ENCODE data around the gene GIGYF1. TPM values are rescaled to one million over a fixed set of nuclear protein-coding genes. Genes with fewer than 3 reads are reported as not detected.

The GIGYF1 gene
- total and polyA plus RNA-seq, 2 of the 4 experiments (the other 2 are of a cell fraction): 3.0 to 10.7 TPM

DNA sequence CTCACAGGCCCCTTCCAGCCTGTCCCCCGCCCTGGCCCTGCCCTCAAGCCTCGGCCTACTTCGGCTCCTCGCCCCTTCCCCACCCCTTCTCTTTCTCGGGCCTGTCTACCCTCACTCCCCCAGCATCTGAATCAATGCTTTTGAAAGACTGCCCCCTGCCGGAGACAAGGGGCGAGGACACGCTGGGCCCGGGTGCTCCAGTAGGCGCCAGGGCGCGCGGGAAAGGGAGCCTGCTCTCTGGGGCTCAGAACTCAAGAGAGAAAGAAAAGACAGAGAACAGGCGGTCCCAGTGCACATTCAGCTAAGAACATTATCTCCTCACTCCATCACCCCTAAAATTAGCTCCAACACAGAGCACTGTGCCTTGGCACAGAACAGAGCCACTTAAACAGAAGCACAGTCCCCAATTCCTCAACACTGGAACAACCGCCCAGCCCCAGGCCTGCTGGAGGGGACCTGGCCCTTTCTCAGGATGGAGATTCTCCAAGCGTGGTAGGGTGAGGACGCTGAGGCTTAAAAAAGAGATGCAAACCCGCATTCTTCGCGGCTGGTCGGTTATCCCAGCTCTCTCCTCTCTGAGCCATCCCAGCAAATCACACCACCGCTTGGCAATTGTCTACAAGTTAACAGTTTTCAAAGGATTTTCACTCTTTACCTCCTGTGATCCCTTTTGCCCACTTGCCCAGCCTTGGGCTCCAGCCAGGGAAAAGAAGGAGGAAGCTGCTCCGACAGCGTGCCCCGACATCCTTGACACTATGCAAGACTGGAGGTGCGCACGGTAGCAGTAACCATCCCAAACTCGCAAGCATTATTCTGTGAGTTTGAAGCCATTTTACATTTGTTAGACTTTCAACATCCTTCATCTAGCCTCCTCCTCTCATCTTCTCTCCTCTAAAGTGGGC is 2.1 kb downstream of the GIGYF1 start:
- WGBS, 2 experiments (ENCODE audit: extremely low coverage in 2 of 2, insufficient read length in 1 of 2): 0% methylated on average over 1 of the region's 28 CpGs; no CpG with 5 or more reads in 1 of the 2 experiments
- peak; percentile 61 for DNase-seq
- 0 out of 2 replicates have a peak overlapping the region, but pooled peaks have one; percentile 3 for H2AK5ac ChIP-seq (ENCODE audit: low read depth, low read length)
- H3K36me3 ChIP-seq (ENCODE audit: control insufficient read depth, insufficient read depth, low read length): peaks cover 20% of the 10 kb centered on the region
- H4K8ac ChIP-seq (ENCODE audit: low read depth in 2 of 2, low read length in 2 of 2): no peak overlapping the region
- in situ Hi-C loops (cut with MboI; ENCODE audit: low sequenced_read_pairs) (loop anchor here (10.0 kb wide), 1 partner anchor 227 kb away; the partner anchor contains the start of gene SPACDR), intact Hi-C loops (cut with micrococcal nuclease) (loop anchor here (1.0 to 5.0 kb wide), 3 partner anchors 90 to 223 kb away; partner anchors contain the start of gene PCOLCE), dilution Hi-C loops (cut with HindIII; ENCODE audit: low sequenced_read_pairs, unreplicated experiment) (no loop called here)
- no peak overlapping the region for H3K18ac ChIP-seq (ENCODE audit: low read depth, low read length)
- peak overlapping the region; percentile 28 for H2AFZ ChIP-seq (replicated peaks; ENCODE audit: low read length, poor library complexity)
- H3K9me3 ChIP-seq (ENCODE audit: control insufficient read depth, insufficient read depth, low read length): no peaks in the 10 kb centered on the region
- H3K9me1 ChIP-seq (ENCODE audit: insufficient read depth, low read length): no peaks in the 10 kb centered on the region
- peak overlapping the region; percentile 18 for H2AK9ac ChIP-seq (replicated peaks; ENCODE audit: low read depth, low read length, poor library complexity)
- no peak overlapping the region for H3K14ac ChIP-seq (replicated peaks; ENCODE audit: low read depth, low read length)
- no TSS peak for BruUV-seq (replicated peaks)
- ChIA-PET POLR2A (ENCODE audit: unreplicated experiment) (interaction anchor here (1.0 kb wide), 1 partner anchor 89 kb away, joined by 4 read pairs; no protein-coding TSS in a partner anchor), CTCF (interaction anchor here (0.6 to 2.0 kb wide), 11 partner anchors 9 to 132 kb away, joined by 3 to 7 read pairs (median 4); partner anchors contain the start of genes PCOLCE and POP7)
- H3K27me3 ChIP-seq (ENCODE audit: control insufficient read depth, insufficient read depth, low read length): no peaks in the 10 kb centered on the region
- H3K9ac ChIP-seq (ENCODE audit: low read depth, low read length): peak overlapping the region; percentile 87
- no peak overlapping the region for H2BK5ac ChIP-seq (ENCODE audit: low read depth, low read length, poor library complexity, severe bottlenecking)
- peaks cover 20% of the 10 kb centered on the region for H3K4me1 ChIP-seq (ENCODE audit: control insufficient read depth, insufficient read depth, low read length)
- H4K20me1 ChIP-seq (ENCODE audit: insufficient read depth, low read length): peaks cover 55% of the 10 kb centered on the region
- no peak overlapping the region for H3K27ac ChIP-seq (ENCODE audit: insufficient read depth, low read length)
- H3K56ac ChIP-seq (ENCODE audit: extremely low read depth, insufficient read depth, low read length): no peak overlapping the region
- peaks cover 29 to 55% of the 10 kb centered on the region in 2 experiments for H3K79me1 ChIP-seq (ENCODE audit: low read depth in 1 of 2, low read length in 2 of 2)
- no peak overlapping the region for H2BK120ac ChIP-seq (ENCODE audit: low read depth, low read length)
- no peak overlapping the region for H4K91ac ChIP-seq (ENCODE audit: insufficient read depth, low read depth, low read length)
- peak; percentile 70 for ATAC-seq (ENCODE audit: low read depth)
- no peak overlapping the region for H2BK20ac ChIP-seq (ENCODE audit: low read depth, low read length)
- H3K23ac ChIP-seq (ENCODE audit: low read depth, low read length): peak overlapping the region; percentile 54; the same call in 1 of the 2 replicates
- H3K4me3 ChIP-seq (ENCODE audit: insufficient read depth, low read depth, low read length): peak overlapping the region; percentile 6; the same call in 1 of the 2 replicates
- H3K4ac ChIP-seq (ENCODE audit: low read depth, low read length): 0 out of 2 replicates have a peak overlapping the region, but pooled peaks have one; percentile 11
- H4K5ac ChIP-seq (ENCODE audit: low read depth, low read length): no peak overlapping the region
- no peak overlapping the region for H2BK15ac ChIP-seq (ENCODE audit: low read depth, low read length)
- H3K4me2 ChIP-seq (ENCODE audit: low read depth, low read length): peak overlapping the region; percentile 70
- TF ChIP-seq, protein P1, sequence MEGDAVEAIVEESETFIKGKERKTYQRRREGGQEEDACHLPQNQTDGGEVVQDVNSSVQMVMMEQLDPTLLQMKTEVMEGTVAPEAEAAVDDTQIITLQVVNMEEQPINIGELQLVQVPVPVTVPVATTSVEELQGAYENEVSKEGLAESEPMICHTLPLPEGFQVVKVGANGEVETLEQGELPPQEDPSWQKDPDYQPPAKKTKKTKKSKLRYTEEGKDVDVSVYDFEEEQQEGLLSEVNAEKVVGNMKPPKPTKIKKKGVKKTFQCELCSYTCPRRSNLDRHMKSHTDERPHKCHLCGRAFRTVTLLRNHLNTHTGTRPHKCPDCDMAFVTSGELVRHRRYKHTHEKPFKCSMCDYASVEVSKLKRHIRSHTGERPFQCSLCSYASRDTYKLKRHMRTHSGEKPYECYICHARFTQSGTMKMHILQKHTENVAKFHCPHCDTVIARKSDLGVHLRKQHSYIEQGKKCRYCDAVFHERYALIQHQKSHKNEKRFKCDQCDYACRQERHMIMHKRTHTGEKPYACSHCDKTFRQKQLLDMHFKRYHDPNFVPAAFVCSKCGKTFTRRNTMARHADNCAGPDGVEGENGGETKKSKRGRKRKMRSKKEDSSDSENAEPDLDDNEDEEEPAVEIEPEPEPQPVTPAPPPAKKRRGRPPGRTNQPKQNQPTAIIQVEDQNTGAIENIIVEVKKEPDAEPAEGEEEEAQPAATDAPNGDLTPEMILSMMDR (conservative IDR thresholded peaks at IDR 0.05; ENCODE audit: low read depth, low read length): peak; percentile 84
- no peak for TF ChIP-seq RFX5 (IDR thresholded peaks at IDR 0.05; ENCODE audit: low read depth, low read length)
- no peak for TF ChIP-seq FOS (IDR thresholded peaks at IDR 0.05; ENCODE audit: low read depth, low read length)
- peak; percentile 68 for TF ChIP-seq SMC3 (IDR thresholded peaks at IDR 0.05; ENCODE audit: low read depth, low read length)
- TF ChIP-seq RAD21 (IDR thresholded peaks at IDR 0.05; ENCODE audit: low read length): peak; percentile 75
- TF ChIP-seq, protein P2, sequence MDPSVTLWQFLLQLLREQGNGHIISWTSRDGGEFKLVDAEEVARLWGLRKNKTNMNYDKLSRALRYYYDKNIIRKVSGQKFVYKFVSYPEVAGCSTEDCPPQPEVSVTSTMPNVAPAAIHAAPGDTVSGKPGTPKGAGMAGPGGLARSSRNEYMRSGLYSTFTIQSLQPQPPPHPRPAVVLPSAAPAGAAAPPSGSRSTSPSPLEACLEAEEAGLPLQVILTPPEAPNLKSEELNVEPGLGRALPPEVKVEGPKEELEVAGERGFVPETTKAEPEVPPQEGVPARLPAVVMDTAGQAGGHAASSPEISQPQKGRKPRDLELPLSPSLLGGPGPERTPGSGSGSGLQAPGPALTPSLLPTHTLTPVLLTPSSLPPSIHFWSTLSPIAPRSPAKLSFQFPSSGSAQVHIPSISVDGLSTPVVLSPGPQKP (IDR thresholded peaks at IDR 0.05; ENCODE audit: borderline replicate concordance, low read depth, low read length): no peak
- no peak for TF ChIP-seq NFE2L2 (IDR thresholded peaks at IDR 0.05; ENCODE audit: low read depth, low read length)
- TF ChIP-seq POLR2A (IDR thresholded peaks at IDR 0.05; ENCODE audit: low read depth, low read length): no peak
- TF ChIP-seq MAFK (IDR thresholded peaks at IDR 0.05; ENCODE audit: low read depth, low read length): no peak
- TF ChIP-seq, protein P3, sequence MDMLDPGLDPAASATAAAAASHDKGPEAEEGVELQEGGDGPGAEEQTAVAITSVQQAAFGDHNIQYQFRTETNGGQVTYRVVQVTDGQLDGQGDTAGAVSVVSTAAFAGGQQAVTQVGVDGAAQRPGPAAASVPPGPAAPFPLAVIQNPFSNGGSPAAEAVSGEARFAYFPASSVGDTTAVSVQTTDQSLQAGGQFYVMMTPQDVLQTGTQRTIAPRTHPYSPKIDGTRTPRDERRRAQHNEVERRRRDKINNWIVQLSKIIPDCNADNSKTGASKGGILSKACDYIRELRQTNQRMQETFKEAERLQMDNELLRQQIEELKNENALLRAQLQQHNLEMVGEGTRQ (IDR thresholded peaks at IDR 0.05; ENCODE audit: low read depth, low read length): no peak
- TF ChIP-seq CEBPB (IDR thresholded peaks at IDR 0.05; ENCODE audit: low read depth, low read length): no peak
- no peak for TF ChIP-seq MXI1 (IDR thresholded peaks at IDR 0.05; ENCODE audit: borderline replicate concordance, low read depth, low read length)
- peak; percentile 42; the same call in 1 of the 2 replicates for TF ChIP-seq MAZ (IDR thresholded peaks at IDR 0.05; ENCODE audit: borderline replicate concordance, low read depth, low read length)

Measured in IMR-90 (cell line).